HepG2 (cell line): Measurements from ENCODE around the gene SAE1. TPM values are rescaled to one million over a fixed set of nuclear protein-coding genes. Genes with fewer than 3 reads are reported as not detected.

ENCODE experiments used
- ATAC-seq: fragments of 200-7000 bp; cut with Tn5 transposase; 3 replicates; pipeline ENCODE4 v1.9.1; 2020; ENCODE audit warnings: mild to moderate bottlenecking, moderate library complexity
- BruUV-seq: library from RNA; stranded (reverse); fragments of 400-500 nt; replicated peaks from 2 replicates; lab custom pipeline; 2021; lab: Mats Ljungman, UMichigan
- CTCF ChIA-PET: fragments of 300-600 bp; formaldehyde crosslinking; extraction: SDS; loops from one replicate; lab custom pipeline; 2021; ENCODE audit warnings: low total read pairs, inconsistent platforms, low intra/inter-chr PET ratio; lab: Yijun Ruan, JAX
- POLR2A ChIA-PET: fragments of 350-600 bp; sonication (Branson Sonifier 250); formaldehyde crosslinking; loops from one replicate; lab custom pipeline; 2020; ENCODE audit warnings: antibody characterized with exemption, inconsistent platforms; lab: Yijun Ruan, JAX
- DNase-seq: peaks from one replicate; pipeline ENCODE4 v3.0.0-alpha.2; 2015; ENCODE audit warnings: low spot score
- FAIRE-seq: peaks from 3 replicates; lab custom pipeline; 2011; peaks lifted over from hg19 to GRCh38; lab: Jason Lieb, UNC
- H2AFZ ChIP-seq: one replicate; pipeline ENCODE4 v1.6.1; 2011; ENCODE audit warnings: low read length, inconsistent platforms
- H3K27ac ChIP-seq: fragments of 300-600 bp; 3 replicates; pipeline ENCODE4 v1.8.0; 2011; ENCODE audit warnings: mixed run types, mild to moderate bottlenecking, mixed read lengths, low read length, inconsistent platforms; ENCODE audit not compliant: insufficient read depth; ENCODE audit errors: extremely low read length
- H3K27me3 ChIP-seq, 2 experiments: fragments of 200-600 bp in 1 of 2; 2 replicates in 1 of 2; 3 replicates in 1 of 2; pipeline versions ENCODE4 v1.6.0 to v1.8.0; 2011; ENCODE audit warnings: low read length in 2 of 2, mild to moderate bottlenecking in 2 of 2, moderate library complexity in 2 of 2, inconsistent platforms in 1 of 2; ENCODE audit not compliant: insufficient read depth in 2 of 2, control insufficient read depth in 1 of 2
- H3K36me3 ChIP-seq, 2 experiments: fragments of 200-600 bp in 1 of 2; replicated peaks in 1 of 2; 2 replicates in 1 of 2; 3 replicates in 1 of 2; pipeline versions ENCODE4 v1.5.1 to v1.8.0; 2011; ENCODE audit warnings: low read length in 2 of 2, inconsistent platforms in 1 of 2; ENCODE audit not compliant: insufficient read depth in 2 of 2, control insufficient read depth in 1 of 2
- H3K4me1 ChIP-seq: 2 replicates; pipeline ENCODE4 v1.5.1; 2012; ENCODE audit warnings: low read length, inconsistent platforms; ENCODE audit not compliant: insufficient read depth
- H3K4me2 ChIP-seq: 2 replicates; pipeline ENCODE4 v1.6.0; 2011; ENCODE audit warnings: low read depth, low read length, inconsistent platforms
- H3K4me3 ChIP-seq, 3 experiments: fragments of 200-600 bp in 1 of 3; sonication (generic), shearing (Covaris generic) in 1 of 3; replicated peaks in 1 of 3; 2 replicates each; pipeline ENCODE4 v1.5.1; 2011 to 2016; ENCODE audit warnings: low read length in 3 of 3, inconsistent platforms in 2 of 3, low read depth in 2 of 3, mild to moderate bottlenecking in 2 of 3, control low read depth in 1 of 3, mixed read lengths in 1 of 3; ENCODE audit not compliant: insufficient read depth in 1 of 3
- H3K79me2 ChIP-seq: one replicate; pipeline ENCODE4 v1.6.1; 2011; ENCODE audit warnings: low read length, inconsistent platforms; ENCODE audit not compliant: insufficient read depth
- H3K9ac ChIP-seq: 2 replicates; pipeline ENCODE4 v1.6.0; 2011; ENCODE audit warnings: mild to moderate bottlenecking, low read depth, low read length, inconsistent platforms; ENCODE audit not compliant: insufficient read depth
- H3K9me3 ChIP-seq: 2 replicates; pipeline ENCODE4 v1.5.1; 2012; ENCODE audit warnings: mild to moderate bottlenecking, low read length
- H4K20me1 ChIP-seq: 2 replicates; pipeline ENCODE4 v1.6.0; 2011; ENCODE audit warnings: inconsistent platforms, mild to moderate bottlenecking, low read length, moderate library complexity; ENCODE audit not compliant: insufficient read depth
- CREM ChIP-seq, 2 experiments: sonication (generic) in 1 of 2; formaldehyde crosslinking in 1 of 2; IDR thresholded peaks; 2 replicates each; pipeline versions ENCODE4 v1.4.0 to v1.6.1; 2016 to 2020; ENCODE audit warnings: antibody characterized with exemption in 1 of 2, mild to moderate bottlenecking in 1 of 2, missing genetic modification reagents in 1 of 2
- ETV5 ChIP-seq: IDR thresholded peaks from 2 replicates; pipeline ENCODE4 v1.6.1; 2018; ENCODE audit warnings: missing biosample characterization, missing genetic modification reagents, inconsistent platforms, borderline replicate concordance
- MED1 ChIP-seq: sonication (generic); formaldehyde crosslinking; IDR thresholded peaks from 2 replicates; pipeline ENCODE4 v1.4.0; 2020; ENCODE audit warnings: missing genetic modification reagents
- NFKB2 ChIP-seq: sonication (generic); formaldehyde crosslinking; IDR thresholded peaks from 2 replicates; pipeline ENCODE4 v1.4.0; 2020; ENCODE audit warnings: missing genetic modification reagents, borderline replicate concordance
- PPARG ChIP-seq: conservative IDR thresholded peaks from 2 replicates; pipeline ENCODE4 v1.6.1; 2016; ENCODE audit warnings: missing biosample characterization, missing genetic modification reagents
- RBM22 ChIP-seq: fragments of 200-400 bp; formaldehyde crosslinking; optimal IDR thresholded peaks from 2 replicates; pipeline ENCODE3; 2017; ENCODE audit warnings: mild to moderate bottlenecking, low read length, moderate library complexity
- RCOR2 ChIP-seq: IDR thresholded peaks from 2 replicates; pipeline ENCODE4 v1.6.1; 2016; ENCODE audit warnings: missing biosample characterization, missing genetic modification reagents
- RXRA ChIP-seq: sonication (generic); formaldehyde crosslinking; IDR thresholded peaks from 2 replicates; pipeline ENCODE4 v1.5.1; 2020; ENCODE audit warnings: missing genetic modification reagents
- TBX3 ChIP-seq: fragments of 450-650 bp; IDR thresholded peaks from 2 replicates; pipeline ENCODE4 v1.6.1; 2017; ENCODE audit warnings: antibody characterized with exemption, mild to moderate bottlenecking, inconsistent platforms, borderline replicate concordance
- ZFP36L1 ChIP-seq: sonication (generic); formaldehyde crosslinking; IDR thresholded peaks from 2 replicates; pipeline ENCODE4 v1.8.0; 2022; ENCODE audit warnings: mild to moderate bottlenecking, missing genetic modification reagents, moderate library complexity
- ZNF235 ChIP-seq: sonication (generic); formaldehyde crosslinking; IDR thresholded peaks from 2 replicates; pipeline ENCODE4 v1.8.1; 2023; ENCODE audit warnings: mild to moderate bottlenecking, missing genetic modification reagents, borderline replicate concordance
- ZNF468 ChIP-seq: sonication (generic); formaldehyde crosslinking; IDR thresholded peaks from 2 replicates; pipeline ENCODE4 v1.8.0; 2022; ENCODE audit warnings: mild to moderate bottlenecking, moderate library complexity, missing genetic modification reagents
- ZNF619 ChIP-seq: sonication (generic); formaldehyde crosslinking; IDR thresholded peaks from 2 replicates; pipeline ENCODE4 v1.4.0; 2020; ENCODE audit warnings: mild to moderate bottlenecking, missing genetic modification reagents
- WGBS: methylation state at CpG from one replicate; pipeline ENCODE4 v1.1.6; 2017; ENCODE audit warnings: low lambda C conversion rate; 5-methylcytosine and 5-hydroxymethylcytosine counted together
- in situ Hi-C: cut with HindIII; loops from 2 replicates; pipeline ENCODE4 v1.10.0; 2017; ENCODE audit warnings: low pct_unique_long_range_greater_than_20kb; ENCODE audit not compliant: extremely low pct_ligation_motif_present
- intact Hi-C: fragments of 100-400 bp; cut with micrococcal nuclease; formaldehyde crosslinking; loops from one replicate; pipeline ENCODE4 v1.10.0; 2022; ENCODE audit not compliant: unreplicated experiment
- polyA plus RNA-seq, 8 experiments: library from polyadenylated mRNA; depleted of rRNA in 3 of 8; stranded (reverse) in 7 of 8; unstranded in 1 of 8; fragments of >200 nt; fragmentation: Illumina TruSeq in 4 of 8; extraction: Trizol in 4 of 8; gene quantifications; 2 replicates each; pipeline versions ENCODE4 v1.2.1 to v1.2.3, GENCODE V29; 2011 to 2016; ENCODE audit warnings: low read depth in 4 of 8, missing spikeins in 1 of 8, mixed read lengths in 1 of 8; ENCODE audit not compliant: insufficient read depth in 1 of 8
- total RNA-seq, 5 experiments: library from RNA; depleted of rRNA; stranded (reverse); fragments of >200 nt; fragmentation: Illumina TruSeq; extraction: Trizol; gene quantifications; 2 replicates each; pipeline ENCODE4 v1.2.3, GENCODE V29; 2016; ENCODE audit warnings: low read depth in 1 of 5
- TF ChIP-seq, protein P1 (sequence below): sonication (generic); formaldehyde crosslinking; IDR thresholded peaks from 2 replicates; pipeline ENCODE4 v1.8.0; 2022; ENCODE audit warnings: missing genetic modification reagents, mild to moderate bottlenecking, borderline replicate concordance
- TF ChIP-seq, protein P2 (sequence below): sonication (generic); formaldehyde crosslinking; IDR thresholded peaks from 2 replicates; pipeline ENCODE4 v1.5.0; 2020; ENCODE audit warnings: missing genetic modification reagents
- TF ChIP-seq, protein P3 (sequence below): IDR thresholded peaks from 2 replicates; pipeline ENCODE4 v1.6.1; 2016; ENCODE audit warnings: missing compliant biosample characterization, missing genetic modification reagents, borderline replicate concordance

Gene SAE1
- total and polyA plus RNA-seq, 2 of the 13 experiments (the other 11 are each of a cell fraction or from before 2014, with no cell fraction given): 87.6 to 197 TPM

DNA sequence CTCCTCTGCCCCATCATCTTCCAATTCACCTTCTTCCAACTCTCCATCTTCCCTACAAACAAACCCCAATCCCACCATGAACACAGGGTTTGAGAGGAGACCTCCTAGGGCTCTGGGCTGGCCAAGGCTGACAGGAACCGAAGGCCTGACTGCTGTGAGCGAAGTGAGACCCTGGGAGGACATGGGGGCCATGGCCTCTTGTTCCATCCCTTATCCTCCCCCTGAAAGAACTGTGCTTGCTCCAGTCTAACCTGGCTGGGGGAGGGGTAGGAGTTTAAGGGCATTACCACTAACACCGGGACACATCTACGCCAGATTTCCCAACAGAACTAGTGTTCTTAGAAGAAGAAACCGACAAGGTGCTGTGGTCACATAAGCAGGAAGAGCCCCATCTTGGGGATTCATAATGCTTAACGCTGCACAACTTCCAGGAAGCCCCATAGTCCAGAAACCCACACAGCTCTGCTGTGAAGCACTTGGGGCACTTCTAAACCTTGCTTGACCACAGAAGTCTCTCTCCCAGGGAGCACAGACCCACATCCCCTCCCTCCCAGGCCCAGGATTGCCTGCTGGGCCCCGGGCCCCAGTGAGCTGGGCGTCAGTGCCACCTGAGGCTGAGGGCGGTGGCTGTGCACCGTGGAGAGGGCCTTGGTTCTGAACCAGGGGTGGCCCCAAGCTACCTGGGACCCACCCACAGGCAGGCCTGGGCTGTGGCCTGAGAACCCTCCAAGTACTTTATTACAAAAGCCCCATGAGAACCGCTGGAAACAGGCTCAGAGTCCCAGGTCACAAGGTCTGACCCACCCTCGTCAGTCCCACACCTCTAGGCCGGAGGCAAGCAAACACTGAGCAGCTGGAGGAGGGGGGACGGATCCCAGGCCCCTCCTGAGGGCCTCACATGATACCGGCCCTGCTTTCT lies 35.8 kb upstream of the SAE1 start:
- peak; percentile 91 for FAIRE-seq
- 49% methylated on average over 12 of the region's 15 CpGs for WGBS
- peak overlapping the region in 2 of 3 experiments; percentile 8 to 64; a peak in 3 of 6 replicates for H3K4me3 ChIP-seq
- no peak overlapping the region for H2AFZ ChIP-seq
- ChIA-PET CTCF (no interaction called here), POLR2A (interaction anchor here (0.6 to 11.1 kb wide), 11 partner anchors 8 to 162 kb away, joined by 3 to 456 read pairs (median 8); partner anchors contain the start of genes CCDC9, SAE1 and ZC3H4)
- H4K20me1 ChIP-seq: no peaks in the 10 kb centered on the region
- no TSS peak for BruUV-seq
- in situ Hi-C loops (no loop called here), intact Hi-C loops (no loop called here)
- H3K79me2 ChIP-seq: peaks cover 40% of the 10 kb centered on the region
- H3K4me1 ChIP-seq: peaks cover 63% of the 10 kb centered on the region
- peak; percentile 85 for DNase-seq
- H3K4me2 ChIP-seq: peak overlapping the region; percentile 70
- peak; percentile 72 for ATAC-seq
- peaks cover 11 to 37% of the 10 kb centered on the region in 2 experiments for H3K36me3 ChIP-seq
- H3K27ac ChIP-seq: peak overlapping the region; percentile 91
- no peaks in the 10 kb centered on the region for H3K27me3 ChIP-seq
- H3K9me3 ChIP-seq: no peaks in the 10 kb centered on the region
- peak overlapping the region; percentile 72 for H3K9ac ChIP-seq
- no peak for TF ChIP-seq ZFP36L1
- TF ChIP-seq, protein P1, sequence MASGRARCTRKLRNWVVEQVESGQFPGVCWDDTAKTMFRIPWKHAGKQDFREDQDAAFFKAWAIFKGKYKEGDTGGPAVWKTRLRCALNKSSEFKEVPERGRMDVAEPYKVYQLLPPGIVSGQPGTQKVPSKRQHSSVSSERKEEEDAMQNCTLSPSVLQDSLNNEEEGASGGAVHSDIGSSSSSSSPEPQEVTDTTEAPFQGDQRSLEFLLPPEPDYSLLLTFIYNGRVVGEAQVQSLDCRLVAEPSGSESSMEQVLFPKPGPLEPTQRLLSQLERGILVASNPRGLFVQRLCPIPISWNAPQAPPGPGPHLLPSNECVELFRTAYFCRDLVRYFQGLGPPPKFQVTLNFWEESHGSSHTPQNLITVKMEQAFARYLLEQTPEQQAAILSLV: no peak
- TF ChIP-seq NFKB2: 0 out of 2 replicates have a peak, but pooled peaks have one; percentile 27
- TF ChIP-seq CREM (IDR thresholded peaks at IDR 0.05): no peak
- TF ChIP-seq CREM (CRISPR knock-in tag; IDR thresholded peaks at IDR 0.05): no peak
- TF ChIP-seq RXRA (CRISPR knock-in tag): peak; percentile 84
- peak; percentile 40; the same call in 1 of the 2 replicates for TF ChIP-seq ETV5 (CRISPR knock-in tag)
- no peak for TF ChIP-seq RCOR2 (CRISPR knock-in tag)
- TF ChIP-seq TBX3: no peak
- no peak for TF ChIP-seq ZNF468 (CRISPR knock-in tag)
- TF ChIP-seq, protein P2, sequence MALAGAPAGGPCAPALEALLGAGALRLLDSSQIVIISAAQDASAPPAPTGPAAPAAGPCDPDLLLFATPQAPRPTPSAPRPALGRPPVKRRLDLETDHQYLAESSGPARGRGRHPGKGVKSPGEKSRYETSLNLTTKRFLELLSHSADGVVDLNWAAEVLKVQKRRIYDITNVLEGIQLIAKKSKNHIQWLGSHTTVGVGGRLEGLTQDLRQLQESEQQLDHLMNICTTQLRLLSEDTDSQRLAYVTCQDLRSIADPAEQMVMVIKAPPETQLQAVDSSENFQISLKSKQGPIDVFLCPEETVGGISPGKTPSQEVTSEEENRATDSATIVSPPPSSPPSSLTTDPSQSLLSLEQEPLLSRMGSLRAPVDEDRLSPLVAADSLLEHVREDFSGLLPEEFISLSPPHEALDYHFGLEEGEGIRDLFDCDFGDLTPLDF (CRISPR knock-in tag): no peak
- peak; percentile 56; the same call in 1 of the 2 replicates for TF ChIP-seq MED1
- no peak for TF ChIP-seq ZNF619 (CRISPR knock-in tag)
- TF ChIP-seq PPARG (CRISPR knock-in tag): peak; percentile 59; the same call in 1 of the 2 replicates
- TF ChIP-seq ZNF235 (CRISPR knock-in tag): no peak
- TF ChIP-seq, protein P3, sequence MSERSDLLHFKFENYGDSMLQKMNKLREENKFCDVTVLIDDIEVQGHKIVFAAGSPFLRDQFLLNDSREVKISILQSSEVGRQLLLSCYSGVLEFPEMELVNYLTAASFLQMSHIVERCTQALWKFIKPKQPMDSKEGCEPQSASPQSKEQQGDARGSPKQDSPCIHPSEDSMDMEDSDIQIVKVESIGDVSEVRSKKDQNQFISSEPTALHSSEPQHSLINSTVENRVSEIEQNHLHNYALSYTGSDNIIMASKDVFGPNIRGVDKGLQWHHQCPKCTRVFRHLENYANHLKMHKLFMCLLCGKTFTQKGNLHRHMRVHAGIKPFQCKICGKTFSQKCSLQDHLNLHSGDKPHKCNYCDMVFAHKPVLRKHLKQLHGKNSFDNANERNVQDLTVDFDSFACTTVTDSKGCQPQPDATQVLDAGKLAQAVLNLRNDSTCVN (CRISPR knock-in tag): peak; percentile 50; the same call in 1 of the 2 replicates
- no peak for TF ChIP-seq RBM22
